ENCODE results near the gene LDB2.

DNA sequence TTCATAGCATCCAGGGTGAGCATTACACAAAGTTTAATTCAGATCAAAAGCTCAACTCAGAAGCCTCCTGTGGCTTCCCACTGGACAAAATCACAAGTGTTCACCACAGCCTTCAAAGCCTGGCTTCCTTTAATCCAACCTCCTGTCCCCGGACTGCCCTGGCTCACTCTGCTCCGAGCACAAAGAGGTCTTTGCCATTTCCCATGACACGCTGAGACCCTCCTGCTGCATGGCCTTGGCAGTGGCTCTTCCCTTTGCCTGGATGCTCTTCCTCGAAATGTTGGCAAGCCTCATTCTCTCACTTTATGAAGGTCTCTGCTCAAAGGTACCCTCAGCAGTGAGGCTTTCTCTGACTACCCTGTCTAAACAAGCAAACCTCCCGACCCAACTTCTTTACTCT is 41.0 kb downstream of the LDB2 start:
- no peak for TF ChIP-seq CEBPB (IDR thresholded peaks at IDR 0.05)
- TF ChIP-seq, protein P1, sequence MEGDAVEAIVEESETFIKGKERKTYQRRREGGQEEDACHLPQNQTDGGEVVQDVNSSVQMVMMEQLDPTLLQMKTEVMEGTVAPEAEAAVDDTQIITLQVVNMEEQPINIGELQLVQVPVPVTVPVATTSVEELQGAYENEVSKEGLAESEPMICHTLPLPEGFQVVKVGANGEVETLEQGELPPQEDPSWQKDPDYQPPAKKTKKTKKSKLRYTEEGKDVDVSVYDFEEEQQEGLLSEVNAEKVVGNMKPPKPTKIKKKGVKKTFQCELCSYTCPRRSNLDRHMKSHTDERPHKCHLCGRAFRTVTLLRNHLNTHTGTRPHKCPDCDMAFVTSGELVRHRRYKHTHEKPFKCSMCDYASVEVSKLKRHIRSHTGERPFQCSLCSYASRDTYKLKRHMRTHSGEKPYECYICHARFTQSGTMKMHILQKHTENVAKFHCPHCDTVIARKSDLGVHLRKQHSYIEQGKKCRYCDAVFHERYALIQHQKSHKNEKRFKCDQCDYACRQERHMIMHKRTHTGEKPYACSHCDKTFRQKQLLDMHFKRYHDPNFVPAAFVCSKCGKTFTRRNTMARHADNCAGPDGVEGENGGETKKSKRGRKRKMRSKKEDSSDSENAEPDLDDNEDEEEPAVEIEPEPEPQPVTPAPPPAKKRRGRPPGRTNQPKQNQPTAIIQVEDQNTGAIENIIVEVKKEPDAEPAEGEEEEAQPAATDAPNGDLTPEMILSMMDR (IDR thresholded peaks at IDR 0.05), result no peak
- no peak for TF ChIP-seq HDAC2 (IDR thresholded peaks at IDR 0.05)
- TF ChIP-seq EHMT2 (IDR thresholded peaks at IDR 0.05; ENCODE audit: low read depth), result no peak
- TF ChIP-seq POLR2A (IDR thresholded peaks at IDR 0.05; ENCODE audit: low read length), result no peak

Measured in A549 (cell line).